Activated CD4-positive, alpha-beta T cell treated with anti-CD3 and anti-CD28 coated beads, Interleukin-2, amount 50 U/mL, for 1 hour (primary cell): ENCODE data around the gene ZNF678.
"Not testable (repeated sequence)": the region's sequence is repeated elsewhere in the genome, so short reads cannot be mapped to it uniquely, and the experiment has no call there.

Experiments used
- DNase-seq: peaks from one replicate; pipeline ENCODE4 v3.0.0-alpha.2; 2020

The ZNF678 gene

DNA sequence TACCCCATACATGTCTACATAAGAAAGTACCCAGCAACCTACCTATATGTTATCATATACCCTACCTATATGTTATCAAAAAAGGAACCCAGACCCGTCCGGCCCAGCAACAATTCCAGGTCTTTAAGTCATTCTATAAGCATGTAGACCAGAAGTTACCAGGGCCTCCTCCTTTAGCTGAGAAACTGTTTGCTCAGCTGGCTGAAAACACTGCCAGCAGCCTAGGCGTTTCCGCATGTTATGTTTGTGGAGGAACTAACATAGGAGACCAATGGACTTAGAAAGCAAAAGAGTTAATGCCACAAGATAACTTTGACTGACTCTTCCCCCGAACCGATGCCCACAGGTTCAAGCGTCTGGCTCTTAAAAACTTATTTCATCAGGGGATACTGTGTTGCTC is 7.1 kb upstream of the ZNF678 start:
- no peak for DNase-seq

- no peak for DNase-seq
Measured at GRCh38 chr1:227557962-227558725, 5.2 kb upstream of the ZNF678 start.

DNA sequence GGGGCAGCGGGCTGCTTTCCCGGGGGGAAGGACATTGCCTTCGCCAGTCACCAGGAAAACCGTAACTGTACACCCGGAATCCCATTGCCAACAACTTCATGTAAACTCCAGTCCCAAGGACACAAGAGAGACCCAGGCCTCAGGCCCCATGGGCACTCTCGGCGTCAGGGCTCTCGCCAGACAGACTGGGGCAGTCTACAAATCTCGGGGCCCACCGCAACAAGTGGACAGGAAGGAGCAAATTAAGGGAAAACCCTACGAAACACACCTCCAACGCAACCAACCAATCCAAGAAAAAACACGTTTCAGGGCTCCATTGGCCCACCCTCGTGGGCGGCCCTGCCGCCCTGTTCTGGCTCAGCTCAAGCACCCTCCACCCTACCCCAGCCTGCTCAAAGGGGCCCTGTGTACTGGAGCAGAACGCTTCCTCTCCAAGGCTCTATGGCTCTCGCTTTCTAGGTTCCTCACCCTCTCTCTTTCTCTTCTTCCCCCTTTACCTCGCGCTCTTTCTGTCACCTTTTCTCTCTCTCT is 4.6 kb upstream of the ZNF678 start:
- no peak for DNase-seq

DNA sequence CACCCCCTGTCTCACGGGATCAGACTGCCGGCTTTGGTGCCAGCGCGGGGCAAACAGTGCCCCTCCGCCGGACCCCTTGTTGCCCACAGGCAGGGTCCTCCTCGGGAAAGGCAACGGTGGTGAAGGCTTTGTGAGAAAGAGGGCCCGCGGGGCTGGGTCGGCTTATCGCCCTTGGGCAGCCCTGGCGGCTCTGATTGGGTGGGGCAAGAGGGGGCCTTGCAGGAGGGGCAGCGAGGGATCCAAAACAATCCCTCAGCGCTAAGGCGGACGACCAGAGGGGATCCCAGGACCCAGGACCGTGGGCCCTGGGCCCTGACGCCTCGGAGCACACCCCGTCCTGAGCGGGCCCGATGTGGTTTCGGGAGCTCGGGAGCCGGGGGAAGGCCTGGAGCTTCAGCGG is 3.9 kb upstream of the ZNF678 start:
- no peak for DNase-seq

GRCh38 chr1:227559926-227560325 is 3.4 kb upstream of the ZNF678 start:
- DNase-seq = no peak

DNA sequence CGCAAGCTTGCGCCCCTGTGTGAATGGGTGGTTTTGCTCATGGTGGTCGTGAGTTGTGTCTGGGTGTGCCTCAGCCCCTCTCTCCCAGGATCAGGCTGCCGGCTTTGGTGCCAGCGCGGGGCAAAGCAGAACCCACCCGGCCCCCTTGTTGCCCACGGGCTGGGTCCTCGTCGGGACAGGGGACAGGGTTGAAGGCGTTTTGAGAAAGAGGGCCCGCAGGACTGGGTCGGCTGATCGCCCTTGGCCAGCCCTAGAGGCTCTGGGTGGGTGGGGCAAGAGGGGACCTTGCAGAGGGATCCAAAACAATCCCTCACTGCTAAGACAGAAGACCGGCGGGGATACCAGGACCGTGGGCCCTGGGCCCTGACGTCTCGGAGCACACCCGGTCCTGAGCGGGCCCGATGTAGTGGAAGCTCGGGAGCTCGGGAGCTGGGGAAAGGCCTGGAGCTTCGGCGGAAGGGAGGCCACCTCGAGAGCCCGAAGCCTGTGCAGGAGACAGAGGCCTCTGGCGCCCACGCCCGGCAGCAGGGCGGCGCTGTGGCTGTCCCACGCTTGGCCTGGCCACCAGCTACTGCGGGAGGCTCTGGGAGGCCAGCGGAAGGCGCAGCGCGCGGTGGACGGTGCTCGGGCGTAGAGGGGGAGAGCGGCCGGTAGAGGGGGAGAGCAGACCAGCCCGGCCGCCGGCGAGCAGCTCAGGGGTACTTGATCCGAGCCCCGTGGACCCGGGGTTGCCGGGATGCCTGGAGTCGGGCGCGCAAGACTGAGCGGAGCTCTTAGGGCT is 2.8 kb upstream of the ZNF678 start:
- DNase-seq = no peak

DNA sequence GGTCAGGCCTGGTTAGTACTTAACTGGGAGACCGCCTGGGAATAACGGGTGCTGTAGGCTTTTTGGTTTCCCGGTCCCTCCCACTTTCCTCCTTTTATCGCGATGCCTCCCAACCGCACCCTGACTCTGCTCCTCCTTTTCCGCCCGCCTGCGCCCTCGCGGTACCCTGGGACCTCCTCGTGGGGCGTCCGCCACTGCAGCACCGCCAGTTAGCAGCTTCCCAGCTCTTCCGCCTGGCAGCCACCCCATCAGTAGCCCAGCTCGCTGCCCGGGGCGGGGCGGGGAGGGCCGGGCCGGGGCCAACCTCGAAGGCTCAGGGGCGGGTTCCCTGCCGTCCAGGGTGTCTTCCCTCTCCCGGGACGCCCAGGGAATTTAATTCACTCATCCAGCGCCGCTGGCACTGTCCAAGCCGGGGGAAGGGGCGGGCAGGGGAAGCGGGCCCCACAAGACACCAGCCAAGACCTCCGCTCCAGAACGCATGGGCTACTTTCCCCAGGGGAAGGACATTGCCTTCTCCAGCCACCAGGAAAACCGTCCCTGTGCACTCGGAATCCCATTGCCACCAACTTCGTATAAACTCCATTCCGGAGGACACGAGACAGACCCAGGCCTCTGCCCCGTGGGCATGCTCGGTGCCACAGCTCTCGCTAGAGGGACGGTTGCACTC is 2.0 kb upstream of the ZNF678 start:
- no peak for DNase-seq

GRCh38 chr1:227562037-227562436 is 1.3 kb upstream of the ZNF678 start:
- no peak for DNase-seq

DNA sequence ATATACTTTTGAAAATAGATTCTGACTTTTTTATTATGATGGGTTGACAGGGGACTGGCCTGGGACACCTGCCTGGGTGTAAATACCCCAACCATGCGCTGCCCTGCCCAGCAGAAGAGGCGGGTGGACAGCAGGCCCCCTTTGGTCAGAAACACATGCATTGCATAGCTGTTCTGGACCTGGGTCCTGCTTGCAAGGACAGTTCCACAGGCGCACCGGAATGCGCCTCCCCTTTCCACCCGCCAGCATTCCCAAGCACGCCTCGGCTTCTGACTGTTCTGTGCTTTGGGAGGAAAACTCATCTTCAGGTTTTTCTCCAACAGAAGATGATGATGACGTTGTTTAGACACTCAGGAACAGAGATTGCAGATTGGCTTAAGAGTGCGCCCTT is 428 bp upstream of the ZNF678 start:
- no peak for DNase-seq

DNA sequence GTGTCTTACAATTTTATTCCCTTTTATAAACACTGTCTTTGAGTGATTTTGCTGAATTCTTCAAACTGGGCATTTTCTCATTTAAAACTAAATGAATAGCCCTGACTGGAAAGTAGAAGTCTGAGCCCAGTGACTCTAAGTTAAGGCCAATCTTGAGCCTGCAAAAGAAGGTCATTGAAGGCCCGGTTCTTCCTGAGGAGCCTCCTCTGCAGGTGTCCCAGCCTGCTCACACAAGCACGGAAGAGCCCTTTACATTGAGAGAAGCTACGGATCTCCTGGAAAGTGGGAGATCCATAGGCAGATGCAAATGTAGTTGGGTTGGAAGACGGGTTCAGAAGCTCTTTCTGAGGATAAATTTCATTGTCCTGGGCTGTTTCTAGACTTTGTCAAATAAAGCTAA is 3.9 kb downstream of the ZNF678 start:
- DNase-seq = no peak

DNA sequence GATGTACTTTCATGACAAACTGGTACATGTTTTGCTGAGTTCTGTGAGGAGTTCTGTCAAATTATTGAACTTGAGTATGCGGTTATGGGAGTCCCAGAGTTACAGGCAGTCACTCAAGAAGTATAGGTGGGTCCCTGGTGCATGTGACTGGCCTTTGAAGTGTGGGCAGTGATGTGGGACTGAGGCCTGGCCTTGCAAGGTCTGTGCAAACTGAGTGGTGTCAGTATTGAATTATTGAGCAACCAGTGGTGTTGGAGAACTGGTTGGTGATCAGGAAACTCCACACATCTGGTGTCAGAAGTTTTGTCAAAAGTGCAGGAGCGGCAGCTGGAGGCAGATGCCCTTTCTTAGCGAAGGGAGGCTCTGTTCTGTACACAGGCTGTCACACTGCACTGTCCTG is 5.2 kb downstream of the ZNF678 start:
- DNase-seq = no peak

- no peak for DNase-seq
Measured at GRCh38 chr1:227572752-227573151, 9.4 kb downstream of the ZNF678 start.

DNA sequence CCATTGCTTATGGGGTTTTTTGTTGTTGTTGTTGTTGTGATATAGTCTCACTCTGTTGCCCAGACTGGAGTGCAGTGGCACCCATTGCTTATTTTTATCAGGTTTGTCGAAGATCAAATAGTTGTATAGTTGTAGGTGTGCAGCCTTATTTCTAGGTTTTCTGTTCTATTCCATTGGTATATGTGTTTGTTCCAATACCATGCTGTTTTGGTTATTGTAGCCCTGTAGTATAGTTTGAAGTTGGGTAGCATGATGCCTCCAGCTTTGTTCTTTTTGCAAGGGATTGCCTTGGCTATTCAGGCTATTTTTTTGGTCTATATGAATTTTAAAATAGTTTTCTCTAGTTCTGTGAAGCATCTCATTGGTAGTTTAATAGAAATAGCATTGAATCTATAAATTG is 11.6 kb downstream of the ZNF678 start:
- no peak for DNase-seq

GRCh38 chr1:227576189-227576588 is 12.8 kb downstream of the ZNF678 start:
- DNase-seq = no peak

DNA sequence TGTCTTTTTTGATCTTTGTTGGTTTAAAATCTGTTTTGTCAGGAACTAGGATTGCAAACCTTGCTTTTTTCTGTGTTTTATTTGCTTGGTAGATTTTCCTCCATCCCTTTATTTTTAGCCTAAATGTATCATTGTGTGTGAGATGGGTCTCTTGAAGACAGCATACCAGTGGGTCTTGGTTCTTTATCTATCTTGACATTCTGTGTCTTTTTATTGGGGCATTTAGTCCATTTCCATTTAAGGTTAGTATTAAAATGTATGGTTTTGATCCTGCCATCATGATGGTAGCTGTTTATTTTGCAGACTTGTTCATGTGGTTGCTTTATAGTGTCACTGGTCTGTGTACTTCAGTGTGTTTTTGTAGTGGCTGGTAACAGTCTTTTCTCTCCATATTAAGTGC is 14.1 kb downstream of the ZNF678 start:
- DNase-seq = no peak

DNA sequence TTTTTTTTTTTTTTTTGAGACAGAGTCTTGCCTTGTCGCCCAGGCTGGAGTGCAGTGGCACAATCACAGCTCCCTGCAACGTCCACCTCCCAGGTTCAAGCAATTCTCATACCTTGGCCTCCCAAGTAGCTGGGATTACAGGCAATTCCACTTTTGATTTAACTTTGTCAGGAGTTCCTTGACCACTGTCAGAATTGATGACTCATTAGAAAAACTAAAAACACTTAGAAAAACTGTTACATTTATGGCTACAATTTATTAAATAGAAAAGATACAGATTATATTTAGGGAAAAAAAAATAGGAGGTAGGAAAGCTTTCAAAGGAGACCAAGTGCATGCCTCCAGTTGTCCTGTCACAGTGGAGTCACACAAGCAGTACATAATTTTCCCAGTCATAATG is 20.0 kb downstream of the ZNF678 start:
- DNase-seq = no peak

- no peak for DNase-seq
Measured at GRCh38 chr1:227586733-227587132, 23.4 kb downstream of the ZNF678 start.

DNA sequence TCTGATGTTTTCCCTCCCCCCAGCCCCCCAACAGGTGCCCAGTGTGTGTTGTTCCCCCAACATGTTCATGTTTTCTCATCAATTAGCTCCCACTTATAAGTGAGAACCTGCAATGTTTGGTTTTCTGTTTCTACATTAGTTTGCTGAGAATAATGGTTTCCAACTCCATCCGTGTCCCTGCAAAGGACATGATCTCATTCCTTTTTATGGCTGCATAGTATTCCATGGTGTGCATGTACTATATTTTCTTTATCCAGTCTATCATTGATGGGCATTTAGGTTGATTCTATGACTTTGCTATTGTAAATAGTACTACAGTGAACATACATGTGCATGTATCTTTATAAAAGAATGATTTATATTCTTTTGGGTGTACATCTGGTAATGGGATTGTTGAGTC is 24.6 kb downstream of the ZNF678 start:
- DNase-seq = no peak

DNA sequence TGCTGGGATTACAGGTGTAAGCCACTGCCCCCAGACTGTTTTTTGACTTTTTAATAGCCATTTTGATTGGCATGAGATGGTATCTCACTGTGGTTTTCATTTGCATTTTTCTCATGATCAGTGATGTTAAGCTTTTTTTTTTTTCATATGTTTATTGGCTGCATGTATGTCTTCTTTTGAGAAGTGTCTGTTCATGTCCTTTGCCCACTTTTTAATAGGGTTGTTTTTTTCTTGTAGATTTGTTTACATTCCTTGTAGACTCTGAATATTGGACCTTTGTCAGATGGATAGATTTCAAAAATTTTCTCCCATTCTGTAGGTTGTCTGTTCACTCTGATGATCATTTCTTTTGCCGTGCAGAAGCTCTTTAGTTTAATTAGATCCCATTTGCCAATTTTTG is 25.4 kb downstream of the ZNF678 start:
- DNase-seq = not testable (repeated sequence)

DNA sequence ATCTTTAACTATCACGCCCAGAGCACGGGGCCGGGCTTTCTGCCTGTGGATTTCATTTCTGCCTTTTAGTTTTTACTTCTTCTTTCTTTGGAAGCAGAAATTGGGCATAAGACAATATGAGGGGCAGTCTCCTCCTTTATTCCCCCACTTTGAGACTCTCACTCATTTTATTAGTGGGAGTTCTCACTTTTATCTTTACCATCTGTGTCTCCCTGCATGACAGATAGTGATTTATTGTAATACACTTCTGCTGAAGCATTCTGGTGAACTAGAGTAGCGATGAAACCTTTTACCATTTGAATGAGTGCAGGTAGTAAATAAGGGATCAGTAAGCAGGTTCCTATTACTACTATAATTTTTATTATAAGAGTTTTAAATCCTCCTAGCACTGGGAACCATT is 26.4 kb downstream of the ZNF678 start:
- not testable (repeated sequence) for DNase-seq

DNA sequence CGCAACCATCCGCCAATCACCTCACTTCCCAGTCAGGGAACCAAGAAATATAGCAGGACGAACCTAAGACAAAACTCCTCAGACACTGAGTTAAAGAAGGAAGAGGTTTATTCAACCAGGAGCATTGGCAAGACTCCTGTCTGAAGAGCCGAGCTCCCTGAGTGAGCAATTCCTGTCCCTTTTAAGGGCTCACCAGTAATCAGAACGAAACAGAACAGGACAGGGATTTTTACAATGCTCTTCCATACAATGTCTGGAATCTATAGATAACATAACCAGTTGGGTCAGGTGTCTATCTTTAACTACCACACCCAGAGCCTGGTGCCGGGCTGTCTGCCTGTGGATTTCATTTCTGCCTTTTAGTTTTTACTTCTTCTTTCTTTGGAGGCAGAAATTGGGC is 32.9 kb downstream of the ZNF678 start:
- not testable (repeated sequence) for DNase-seq

- DNase-seq = no peak
Measured at GRCh38 chr1:227603327-227603726, 40.0 kb downstream of the ZNF678 start.

- no peak for DNase-seq
Measured at GRCh38 chr1:227604446-227604845, 41.1 kb downstream of the ZNF678 start.

DNA sequence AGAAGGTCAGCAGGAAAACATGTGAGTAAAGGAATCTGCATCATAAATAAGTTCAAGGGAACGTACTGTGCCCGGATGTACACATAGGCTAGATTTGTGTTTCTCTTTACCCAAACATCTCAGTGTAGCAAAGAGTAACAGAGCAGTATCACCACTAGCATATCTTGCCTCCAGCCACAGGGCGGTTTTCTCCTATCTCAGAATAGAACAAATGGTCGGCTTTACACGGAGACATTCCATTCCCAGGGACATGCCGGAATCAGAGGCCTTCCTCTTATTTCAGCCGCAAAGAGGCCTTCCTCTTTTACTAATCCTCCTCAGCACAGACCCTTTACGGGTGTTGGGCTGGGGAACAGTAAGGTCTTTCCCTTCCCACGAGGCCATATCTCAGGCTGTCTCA is 42.9 kb downstream of the ZNF678 start:
- not testable (repeated sequence) for DNase-seq
